ENCODE measurements around the gene CDH11. TPM values are rescaled to one million over a fixed set of nuclear protein-coding genes. Genes with fewer than 3 reads are reported as not detected.

The CDH11 gene
- polyA plus RNA-seq, 1 donor = 27.8 TPM

DNA sequence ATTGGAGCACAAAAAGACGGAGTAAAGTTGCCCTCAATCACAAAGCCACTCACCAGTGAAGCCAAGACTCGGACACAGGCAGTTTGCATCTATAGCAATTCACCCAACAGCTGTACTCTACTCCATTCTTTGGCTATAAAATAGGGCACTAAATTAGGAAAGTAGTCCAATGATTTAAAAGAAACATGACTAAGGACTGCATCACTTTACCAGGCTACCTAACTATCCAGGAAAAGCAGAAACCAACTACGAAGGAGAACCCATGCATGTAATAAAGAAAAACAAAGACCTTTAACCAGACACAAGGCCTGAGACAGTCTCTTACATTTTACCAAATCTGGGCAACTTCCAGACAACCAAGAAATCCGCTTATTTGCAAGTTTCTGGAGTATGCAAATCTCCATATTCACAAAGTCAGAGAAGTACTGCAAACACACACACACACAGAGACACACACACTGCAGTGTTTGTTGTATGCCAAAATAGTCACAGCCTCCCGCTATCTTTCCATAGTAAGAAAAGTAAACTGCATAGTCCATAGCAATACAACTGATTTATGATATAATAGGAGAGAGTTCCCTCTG lies 59.8 kb downstream of the CDH11 start:
- 94% methylated on average over 3 of the region's 5 CpGs for WGBS (ENCODE audit: insufficient coverage, low lambda C conversion rate)
- Histone ChIP-seq H3K4me3 (ENCODE audit: low read length) (no peak overlapping the region), H3K27ac (ENCODE audit: low read length) (no peak overlapping the region), H3K4me1 (ENCODE audit: control insufficient read depth, insufficient read depth, low read length) (no peaks in the 10 kb centered on the region), H3K27me3 (ENCODE audit: control insufficient read depth, insufficient read depth, low read length) (no peaks in the 10 kb centered on the region), H3K36me3 (ENCODE audit: control insufficient read depth, insufficient read depth, low read length) (no peaks in the 10 kb centered on the region), H3K9me3 (ENCODE audit: control insufficient read depth, low read depth, low read length) (no peaks in the 10 kb centered on the region)
- DNase-seq = no peak

DNA sequence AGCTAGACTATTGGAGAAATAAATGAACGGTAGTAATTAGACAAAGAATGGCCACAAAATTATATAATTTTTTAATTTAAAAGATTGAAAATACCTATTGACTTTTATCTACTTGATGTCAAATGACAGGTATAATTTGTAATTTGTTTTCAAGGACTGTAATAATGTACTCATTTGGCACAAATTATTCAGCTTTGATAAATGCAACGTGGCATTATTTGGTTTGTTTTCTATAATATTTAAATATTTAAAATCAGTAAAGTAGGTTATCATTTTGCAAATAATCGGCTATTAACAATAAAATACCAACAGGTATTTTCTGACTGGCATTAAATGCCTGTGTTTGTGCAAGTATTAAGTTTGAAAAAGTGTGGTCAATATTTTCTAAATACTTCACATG lies 60.6 kb downstream of the CDH11 start:
- no peak overlapping the region for H3K27ac ChIP-seq (ENCODE audit: low read length)
- no peaks in the 10 kb centered on the region for H3K27me3 ChIP-seq (ENCODE audit: control insufficient read depth, insufficient read depth, low read length)
- WGBS (ENCODE audit: insufficient coverage, low lambda C conversion rate) = 75% methylated on average over 3 of the region's 3 CpGs
- no peaks in the 10 kb centered on the region for H3K4me1 ChIP-seq (ENCODE audit: control insufficient read depth, insufficient read depth, low read length)
- no peak overlapping the region for H3K4me3 ChIP-seq (ENCODE audit: low read length)
- H3K9me3 ChIP-seq (ENCODE audit: control insufficient read depth, low read depth, low read length) = no peaks in the 10 kb centered on the region
- H3K36me3 ChIP-seq (ENCODE audit: control insufficient read depth, insufficient read depth, low read length) = no peaks in the 10 kb centered on the region
- no peak for DNase-seq

GRCh38 chr16:65059406-65059980 lies 62.4 kb downstream of the CDH11 start:
- no peaks in the 10 kb centered on the region for H3K9me3 ChIP-seq (ENCODE audit: control insufficient read depth, low read depth, low read length)
- 10% methylated on average over 2 of the region's 15 CpGs for WGBS (ENCODE audit: insufficient coverage, low lambda C conversion rate)
- H3K4me1 ChIP-seq (ENCODE audit: control insufficient read depth, insufficient read depth, low read length) = no peaks in the 10 kb centered on the region
- H3K36me3 ChIP-seq (ENCODE audit: control insufficient read depth, insufficient read depth, low read length) = no peaks in the 10 kb centered on the region
- no peak overlapping the region for H3K27ac ChIP-seq (ENCODE audit: low read length)
- no peaks in the 10 kb centered on the region for H3K27me3 ChIP-seq (ENCODE audit: control insufficient read depth, insufficient read depth, low read length)
- no peak for DNase-seq
- no peak overlapping the region for H3K4me3 ChIP-seq (ENCODE audit: low read length)

- no peak for DNase-seq
- 100% methylated on average over 1 of the region's 3 CpGs for WGBS (ENCODE audit: insufficient coverage, low lambda C conversion rate)
- Histone ChIP-seq H3K36me3 (ENCODE audit: control insufficient read depth, insufficient read depth, low read length) (no peaks in the 10 kb centered on the region), H3K4me1 (ENCODE audit: control insufficient read depth, insufficient read depth, low read length) (no peaks in the 10 kb centered on the region), H3K27ac (ENCODE audit: low read length) (no peak overlapping the region), H3K27me3 (ENCODE audit: control insufficient read depth, insufficient read depth, low read length) (no peaks in the 10 kb centered on the region), H3K9me3 (ENCODE audit: control insufficient read depth, low read depth, low read length) (no peaks in the 10 kb centered on the region), H3K4me3 (ENCODE audit: low read length) (no peak overlapping the region)
These were observed 64.7 kb downstream of the CDH11 start for GRCh38 chr16:65057184-65057583.

GRCh38 chr16:65054457-65054856 lies 67.4 kb downstream of the CDH11 start:
- Histone ChIP-seq H3K4me1 (ENCODE audit: control insufficient read depth, insufficient read depth, low read length) (no peaks in the 10 kb centered on the region), H3K27me3 (ENCODE audit: control insufficient read depth, insufficient read depth, low read length) (no peaks in the 10 kb centered on the region), H3K27ac (ENCODE audit: low read length) (no peak overlapping the region), H3K36me3 (ENCODE audit: control insufficient read depth, insufficient read depth, low read length) (no peaks in the 10 kb centered on the region), H3K4me3 (ENCODE audit: low read length) (no peak overlapping the region), H3K9me3 (ENCODE audit: control insufficient read depth, low read depth, low read length) (no peaks in the 10 kb centered on the region)
- WGBS (ENCODE audit: insufficient coverage, low lambda C conversion rate) = no CpG with 5 or more reads among the region's 1 CpG
- no peak for DNase-seq

DNA sequence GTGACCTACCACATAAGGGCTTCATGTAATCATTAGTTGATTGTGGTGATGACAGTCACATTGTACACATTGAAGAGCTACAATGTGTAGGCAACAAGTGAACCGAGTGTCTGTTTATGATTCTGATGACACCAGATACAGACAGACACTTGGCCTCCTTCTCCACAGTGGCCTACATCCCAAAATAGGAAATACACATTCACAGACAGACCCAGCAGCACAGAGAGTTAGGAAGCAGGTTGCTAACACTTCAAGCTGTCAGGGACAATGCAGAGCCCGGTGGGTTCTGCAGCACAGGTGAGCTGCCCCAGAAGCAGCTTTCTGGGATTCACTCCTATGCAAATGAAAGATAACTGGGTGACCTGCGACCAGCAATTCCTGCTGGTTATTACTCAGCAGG lies 72.2 kb downstream of the CDH11 start:
- DNase-seq = no peak
- H3K36me3 ChIP-seq (ENCODE audit: control insufficient read depth, insufficient read depth, low read length) = peaks cover 4% of the 10 kb centered on the region
- no peak overlapping the region for H3K4me3 ChIP-seq (ENCODE audit: low read length)
- H3K27me3 ChIP-seq (ENCODE audit: control insufficient read depth, insufficient read depth, low read length) = no peaks in the 10 kb centered on the region
- H3K9me3 ChIP-seq (ENCODE audit: control insufficient read depth, low read depth, low read length) = no peaks in the 10 kb centered on the region
- H3K27ac ChIP-seq (ENCODE audit: low read length) = no peak overlapping the region
- no peaks in the 10 kb centered on the region for H3K4me1 ChIP-seq (ENCODE audit: control insufficient read depth, insufficient read depth, low read length)
- WGBS (ENCODE audit: insufficient coverage, low lambda C conversion rate) = no CpG with 5 or more reads among the region's 3 CpGs

DNA sequence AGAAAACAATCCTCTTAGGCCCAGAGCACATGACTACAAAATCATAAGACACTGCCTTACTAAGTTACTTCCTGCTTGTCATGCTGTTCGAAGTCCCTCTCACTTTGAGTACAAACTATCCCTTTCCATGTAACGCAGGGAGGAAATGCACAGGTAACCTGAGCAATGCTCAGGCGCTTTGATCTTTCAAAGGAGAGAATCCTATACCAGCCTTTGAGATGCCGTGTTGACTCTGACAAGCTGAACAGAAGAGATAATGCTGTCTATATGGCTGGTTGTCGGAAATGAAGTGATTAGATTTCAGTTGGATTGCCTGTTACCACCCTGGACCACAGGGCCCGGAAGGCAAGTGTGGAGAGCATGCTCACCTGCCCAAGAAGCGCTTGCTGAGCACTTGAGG lies 75.9 kb downstream of the CDH11 start:
- H3K4me1 ChIP-seq (ENCODE audit: control insufficient read depth, insufficient read depth, low read length) = no peaks in the 10 kb centered on the region
- H3K36me3 ChIP-seq (ENCODE audit: control insufficient read depth, insufficient read depth, low read length) = peaks cover 4% of the 10 kb centered on the region
- H3K27me3 ChIP-seq (ENCODE audit: control insufficient read depth, insufficient read depth, low read length) = no peaks in the 10 kb centered on the region
- no peaks in the 10 kb centered on the region for H3K9me3 ChIP-seq (ENCODE audit: control insufficient read depth, low read depth, low read length)
- no peak for DNase-seq
- WGBS (ENCODE audit: insufficient coverage, low lambda C conversion rate) = 50% methylated on average over 1 of the region's 7 CpGs
- no peak overlapping the region for H3K4me3 ChIP-seq (ENCODE audit: low read length)
- H3K27ac ChIP-seq (ENCODE audit: low read length) = no peak overlapping the region

GRCh38 chr16:65044873-65045272 lies 77.0 kb downstream of the CDH11 start:
- WGBS (ENCODE audit: insufficient coverage, low lambda C conversion rate) = no CpG with 5 or more reads among the region's 5 CpGs
- Histone ChIP-seq H3K4me3 (ENCODE audit: low read length) (no peak overlapping the region), H3K27me3 (ENCODE audit: control insufficient read depth, insufficient read depth, low read length) (no peaks in the 10 kb centered on the region), H3K27ac (ENCODE audit: low read length) (no peak overlapping the region), H3K9me3 (ENCODE audit: control insufficient read depth, low read depth, low read length) (no peaks in the 10 kb centered on the region), H3K36me3 (ENCODE audit: control insufficient read depth, insufficient read depth, low read length) (peaks cover 4% of the 10 kb centered on the region), H3K4me1 (ENCODE audit: control insufficient read depth, insufficient read depth, low read length) (no peaks in the 10 kb centered on the region)
- DNase-seq = no peak

GRCh38 chr16:65044026-65044425 lies 77.8 kb downstream of the CDH11 start:
- no peaks in the 10 kb centered on the region for H3K27me3 ChIP-seq (ENCODE audit: control insufficient read depth, insufficient read depth, low read length)
- WGBS (ENCODE audit: insufficient coverage, low lambda C conversion rate) = no CpG with 5 or more reads among the region's 2 CpGs
- no peaks in the 10 kb centered on the region for H3K9me3 ChIP-seq (ENCODE audit: control insufficient read depth, low read depth, low read length)

DNA sequence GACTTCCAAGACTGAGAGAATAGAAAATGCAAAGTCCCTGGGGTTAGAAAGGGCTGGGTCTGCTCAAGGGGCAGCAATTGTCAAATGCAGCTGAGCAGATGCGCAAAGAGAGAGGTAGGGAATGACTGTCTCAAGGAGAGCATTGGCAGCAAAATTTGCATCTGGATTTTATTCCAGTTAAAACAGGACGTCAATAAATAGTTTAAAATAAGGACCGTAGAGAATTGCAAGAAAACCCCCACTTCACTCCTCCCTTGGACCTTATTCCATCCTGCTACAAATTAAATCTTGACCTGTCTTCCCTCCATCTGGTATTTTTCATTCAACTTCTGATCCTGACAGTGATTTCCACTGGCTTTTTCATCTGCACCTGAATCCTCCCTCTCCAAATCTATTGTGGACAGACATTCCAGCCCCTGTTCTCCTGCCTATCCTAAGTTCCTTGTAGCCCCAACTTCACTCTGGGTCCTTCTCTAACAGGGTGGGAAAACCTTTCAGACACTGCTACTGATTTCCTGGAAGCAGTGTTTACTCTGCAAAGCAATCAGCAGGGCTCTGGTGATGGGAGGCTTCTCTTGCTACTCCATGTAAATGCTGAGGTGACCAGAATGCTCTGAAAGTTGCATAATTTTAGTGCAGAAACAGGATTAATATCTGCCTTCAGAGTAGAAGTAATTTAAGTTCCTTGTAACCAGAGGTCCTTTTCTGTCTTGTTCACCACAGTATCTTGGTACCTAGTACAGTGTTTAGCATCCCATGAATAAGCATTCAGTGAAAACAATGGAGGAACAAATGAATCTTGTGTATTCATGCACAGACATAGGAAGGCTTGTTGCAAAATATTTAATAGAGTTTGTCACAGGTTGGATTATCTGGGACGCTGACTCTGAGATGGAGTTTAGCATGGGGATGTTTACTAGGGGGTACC lies 79.2 kb downstream of the CDH11 start:
- DNase-seq = no peak
- no peaks in the 10 kb centered on the region for H3K27me3 ChIP-seq (ENCODE audit: control insufficient read depth, insufficient read depth, low read length)
- WGBS (ENCODE audit: insufficient coverage, low lambda C conversion rate) = 85% methylated on average over 2 of the region's 4 CpGs
- no peaks in the 10 kb centered on the region for H3K4me1 ChIP-seq (ENCODE audit: control insufficient read depth, insufficient read depth, low read length)
- H3K36me3 ChIP-seq (ENCODE audit: control insufficient read depth, insufficient read depth, low read length) = no peaks in the 10 kb centered on the region
- H3K27ac ChIP-seq (ENCODE audit: low read length) = no peak overlapping the region
- no peaks in the 10 kb centered on the region for H3K9me3 ChIP-seq (ENCODE audit: control insufficient read depth, low read depth, low read length)
- no peak overlapping the region for H3K4me3 ChIP-seq (ENCODE audit: low read length)

More at GRCh38 chr16:65044026-65044425, 77.8 kb downstream of the CDH11 start:
- peaks cover 4% of the 10 kb centered on the region for H3K36me3 ChIP-seq (ENCODE audit: control insufficient read depth, insufficient read depth, low read length)
- H3K27ac ChIP-seq (ENCODE audit: low read length) = no peak overlapping the region
- no peak overlapping the region for H3K4me3 ChIP-seq (ENCODE audit: low read length)
- no peaks in the 10 kb centered on the region for H3K4me1 ChIP-seq (ENCODE audit: control insufficient read depth, insufficient read depth, low read length)
- no peak for DNase-seq
